ENCODE data around the gene ADCY1.

ADCY1 gene

GRCh38 chr7:45592230-45592991 lies 18.2 kb downstream of the ADCY1 start:
- no peak for DNase-seq (ENCODE audit: low read depth in 1 of 2, low spot score in 1 of 2)

DNA sequence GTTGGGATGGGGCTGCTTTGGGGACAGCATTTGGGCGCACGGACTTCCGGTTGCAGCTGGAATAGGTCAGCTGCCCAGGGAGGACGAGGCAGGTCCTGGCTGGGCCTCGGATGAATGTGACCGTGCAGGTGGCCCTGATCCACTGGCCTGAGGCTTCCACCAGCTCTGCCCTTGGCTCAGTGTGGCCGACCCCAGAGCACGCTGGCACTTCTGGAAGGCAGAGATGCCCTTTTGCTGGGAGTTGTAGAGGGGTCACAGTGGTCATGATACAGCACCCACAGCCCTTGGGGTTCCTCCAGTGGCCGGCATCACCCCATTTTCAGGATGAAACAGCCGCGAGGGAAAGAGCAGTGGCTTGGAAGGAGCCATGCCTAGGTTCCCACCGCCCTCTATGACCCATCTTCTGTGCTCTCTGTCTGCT lies 19.0 kb downstream of the ADCY1 start:
- DNase-seq (ENCODE audit: low read depth in 1 of 2, low spot score in 1 of 2), result no peak

DNA sequence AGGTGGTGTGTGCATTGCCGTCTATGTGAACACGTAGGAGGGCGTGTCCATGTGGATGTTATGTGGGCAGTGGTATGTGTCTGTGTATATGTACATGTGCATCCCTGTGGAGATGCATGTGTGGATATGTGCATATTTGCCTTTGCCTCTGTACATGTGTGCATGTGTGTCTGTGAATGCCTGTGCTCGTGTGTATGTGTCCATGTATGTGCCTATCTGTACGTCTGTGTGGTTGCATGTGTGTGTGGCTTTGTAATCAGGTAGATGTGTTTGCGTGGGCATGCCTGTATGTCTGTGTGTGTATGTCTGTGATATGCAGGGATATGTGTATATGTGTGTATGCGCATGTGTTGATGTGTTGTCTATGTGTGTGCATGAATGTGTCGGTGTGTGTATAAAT lies 19.7 kb downstream of the ADCY1 start:
- no peak for DNase-seq (ENCODE audit: low read depth in 1 of 2, low spot score in 1 of 2)

DNA sequence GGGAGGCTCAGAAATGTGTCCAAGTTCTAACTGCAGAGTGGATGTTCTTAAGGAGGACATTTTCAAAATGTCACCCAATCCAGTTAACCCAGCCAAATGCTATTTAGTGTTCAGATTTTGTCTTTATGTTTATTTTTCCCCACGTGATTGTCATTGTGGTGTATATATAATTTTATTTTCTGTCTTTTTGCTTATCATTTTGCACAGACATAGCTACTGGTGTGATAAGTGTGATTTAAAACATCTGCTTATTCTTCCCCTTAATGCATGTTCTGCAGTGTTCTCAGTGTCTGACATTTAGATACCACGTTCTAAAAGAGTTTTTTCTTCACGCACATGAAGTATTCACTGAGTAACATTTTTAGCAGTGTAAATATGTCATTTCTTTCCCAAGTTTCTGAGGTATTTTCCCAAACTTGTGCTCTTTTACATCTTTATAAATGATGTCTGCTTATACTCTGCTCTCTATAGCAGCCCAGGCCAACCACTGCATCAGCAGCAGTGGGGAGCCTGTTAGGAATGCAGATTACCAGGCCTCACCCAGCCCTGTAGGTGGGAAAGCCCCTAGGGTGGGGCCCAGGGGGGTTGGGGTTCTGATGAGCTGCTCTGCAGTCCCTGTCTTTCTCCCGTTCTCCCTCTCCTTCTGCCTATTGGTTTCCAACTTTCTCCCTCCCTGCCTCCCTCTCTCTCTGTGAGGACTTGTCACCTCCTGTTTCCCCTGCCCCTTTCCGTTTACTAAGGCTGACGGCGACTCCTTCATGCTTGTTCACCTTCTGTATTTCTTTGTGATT lies 20.8 kb downstream of the ADCY1 start:
- no peak for DNase-seq (ENCODE audit: low read depth in 1 of 2, low spot score in 1 of 2)

DNA sequence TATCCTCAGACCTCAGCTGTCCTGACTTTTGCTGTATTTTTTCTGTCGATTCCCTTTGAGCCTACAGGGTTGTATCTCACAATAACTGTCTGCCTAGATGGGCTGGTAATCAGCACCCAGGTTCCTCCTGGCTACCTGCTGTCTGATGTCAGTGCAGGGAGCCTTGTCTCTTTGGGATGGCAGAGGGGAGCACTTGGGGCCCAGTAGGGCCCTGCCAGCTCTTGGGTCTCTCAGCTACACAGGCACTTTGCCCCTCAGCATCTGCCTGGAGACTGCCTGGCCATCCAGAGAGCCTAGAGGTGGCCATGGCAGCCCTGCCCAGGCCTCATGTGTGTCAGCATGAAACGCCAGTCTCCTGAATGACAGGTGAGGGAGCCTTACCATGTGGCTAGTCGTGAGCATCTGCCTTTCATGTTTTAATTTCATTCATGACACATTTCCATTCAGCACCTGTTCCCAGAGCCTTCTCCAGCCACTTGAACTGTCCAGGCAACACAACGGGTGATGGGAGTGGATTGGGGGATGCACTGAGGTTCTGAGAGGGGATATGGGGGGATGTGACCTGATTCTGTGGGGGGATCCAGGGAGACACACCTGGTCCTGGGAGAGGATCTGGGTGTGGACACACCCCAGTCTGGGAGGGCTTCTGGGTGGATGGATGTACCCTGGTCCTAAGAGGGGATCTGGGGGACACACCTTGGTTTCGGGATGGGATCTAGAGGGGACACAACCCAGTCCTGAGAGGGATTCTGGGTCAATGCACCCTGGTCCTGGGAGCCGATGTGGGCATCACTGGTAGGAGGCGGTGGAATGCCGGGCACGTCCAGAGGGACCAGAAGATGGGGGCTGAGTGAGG lies 21.9 kb downstream of the ADCY1 start:
- no peak for DNase-seq (ENCODE audit: low read depth in 1 of 2, low spot score in 1 of 2)

GRCh38 chr7:45596665-45597095 lies 22.5 kb downstream of the ADCY1 start:
- no peak for DNase-seq (ENCODE audit: low read depth in 1 of 2, low spot score in 1 of 2)

DNA sequence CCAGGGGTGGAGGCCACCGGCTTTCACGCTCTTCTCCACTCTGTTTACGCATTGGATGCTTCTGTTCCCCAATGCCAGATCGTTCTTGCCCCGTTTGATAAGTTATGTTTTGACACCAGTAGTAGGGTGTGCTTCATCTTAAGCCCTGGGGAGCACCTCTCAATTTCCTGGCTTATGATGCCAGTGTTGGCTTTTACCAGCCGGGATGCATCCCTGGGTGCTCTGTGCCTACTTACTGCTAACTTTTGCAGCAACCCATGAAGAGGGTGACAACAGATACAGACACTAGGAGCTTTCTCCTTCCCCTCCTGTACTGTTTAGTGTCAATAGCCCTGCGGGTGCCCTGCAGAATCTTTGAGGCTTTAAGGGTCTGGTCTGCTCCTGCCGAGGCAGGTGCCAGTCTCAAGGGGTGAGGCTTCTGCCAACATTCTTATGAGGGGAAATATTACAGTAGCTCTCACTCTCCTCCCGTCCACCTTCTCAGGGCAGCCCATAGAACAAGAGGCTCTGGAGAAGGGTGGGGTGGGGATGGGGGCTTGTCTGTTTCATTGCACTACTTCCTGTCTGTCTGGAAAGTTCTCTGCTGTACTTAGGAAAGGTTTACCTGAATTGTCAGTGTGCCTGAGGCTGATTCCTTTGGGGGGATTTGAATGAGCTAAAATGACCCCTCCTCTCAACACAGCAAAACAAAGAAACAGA lies 23.3 kb downstream of the ADCY1 start:
- no peak for DNase-seq (ENCODE audit: low read depth in 1 of 2, low spot score in 1 of 2)

- no peak for DNase-seq (ENCODE audit: low read depth in 1 of 2, low spot score in 1 of 2)
Measured at GRCh38 chr7:45598886-45599520, 24.8 kb downstream of the ADCY1 start.

DNA sequence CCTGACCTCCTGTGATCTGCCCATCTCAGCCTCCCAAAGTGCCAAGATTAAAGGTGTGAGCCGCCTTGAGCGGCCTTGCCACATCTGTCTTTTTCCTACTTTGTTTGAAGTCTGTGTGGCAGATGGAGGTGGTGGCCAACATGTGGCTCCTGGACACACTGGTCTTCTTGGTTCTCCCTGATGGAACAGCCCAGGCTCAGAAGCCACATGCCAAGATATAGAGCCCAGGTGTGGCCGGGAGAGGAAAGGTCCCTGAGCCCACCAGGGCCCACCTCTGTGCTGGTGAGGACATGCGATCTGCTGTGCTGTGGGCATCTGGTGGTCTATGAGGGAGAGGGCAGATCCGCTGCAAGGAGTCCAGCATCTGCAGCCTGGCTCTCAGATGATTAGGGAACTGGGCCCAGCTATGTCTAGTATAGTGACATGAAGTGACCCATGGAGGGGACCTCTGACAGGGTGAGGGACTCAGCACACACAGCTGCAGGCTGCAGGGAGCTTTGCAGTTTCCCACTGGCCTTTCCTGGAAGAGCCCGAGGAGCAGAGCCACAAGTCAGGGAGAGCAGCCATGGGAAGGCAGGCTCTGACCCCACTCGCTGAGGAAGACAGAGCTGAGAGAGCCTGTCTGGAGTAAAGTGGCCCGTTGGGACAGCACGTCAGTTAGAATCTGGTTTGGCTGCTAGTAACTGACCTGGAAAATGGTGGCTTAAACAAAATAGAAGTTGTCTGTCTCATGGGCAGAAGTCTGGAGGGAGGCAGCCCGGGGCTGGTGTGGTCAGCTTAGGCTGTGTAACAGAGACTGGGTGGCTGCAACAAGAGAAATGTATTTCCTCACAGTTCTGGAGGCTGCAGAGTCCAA lies 25.9 kb downstream of the ADCY1 start:
- no peak for DNase-seq (ENCODE audit: low read depth in 1 of 2, low spot score in 1 of 2)

DNA sequence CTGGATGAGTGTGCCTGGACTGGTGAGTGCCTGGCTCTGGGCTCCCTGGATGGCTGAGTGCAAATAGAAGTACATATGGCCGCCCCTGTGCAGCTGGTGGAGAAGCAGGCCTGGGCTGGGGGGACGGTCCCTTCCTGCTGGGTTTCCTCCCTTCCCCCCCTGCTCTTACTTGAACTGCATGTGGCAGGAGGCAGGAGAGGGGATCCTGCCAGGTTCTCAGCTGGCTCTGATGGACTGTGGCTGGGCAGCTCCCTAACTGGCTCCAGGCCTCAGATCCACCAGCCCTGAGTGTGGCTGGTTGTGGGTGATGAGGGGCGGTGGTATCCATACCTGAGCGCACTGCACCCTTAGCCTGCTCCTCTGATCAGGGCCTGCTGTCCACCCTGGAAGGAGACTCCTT lies 26.9 kb downstream of the ADCY1 start:
- DNase-seq (ENCODE audit: low read depth in 1 of 2, low spot score in 1 of 2), result no peak

- DNase-seq (ENCODE audit: low read depth in 1 of 2, low spot score in 1 of 2), result no peak
Measured at GRCh38 chr7:45601816-45602540, 27.8 kb downstream of the ADCY1 start.

GRCh38 chr7:45606050-45606449 lies 31.9 kb downstream of the ADCY1 start:
- no peak for DNase-seq (ENCODE audit: low read depth in 1 of 2, low spot score in 1 of 2)

GRCh38 chr7:45606931-45607330 lies 32.8 kb downstream of the ADCY1 start:
- no peak for DNase-seq (ENCODE audit: low read depth in 1 of 2, low spot score in 1 of 2)

DNA sequence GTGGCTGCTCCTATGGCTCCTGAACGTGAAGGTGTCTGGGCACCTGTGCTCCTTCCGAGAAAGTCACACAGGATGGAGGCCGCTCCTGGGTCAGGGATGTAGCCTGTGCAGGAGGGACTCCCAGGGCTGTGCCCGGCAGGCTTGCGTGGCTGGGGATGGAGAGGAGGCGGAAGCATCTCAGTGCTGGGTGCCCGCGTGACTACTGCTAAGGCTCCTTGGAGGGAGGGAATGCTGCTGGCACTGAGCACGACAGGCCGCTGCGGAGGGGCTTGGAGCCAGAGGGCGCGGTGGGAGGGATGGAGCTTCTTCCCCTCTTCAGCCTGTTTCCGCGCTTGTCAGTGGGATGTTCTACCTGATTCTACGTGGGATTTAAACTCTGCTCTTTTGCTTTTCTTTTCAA lies 35.0 kb downstream of the ADCY1 start:
- no peak for DNase-seq (ENCODE audit: low read depth in 1 of 2, low spot score in 1 of 2)

- DNase-seq (ENCODE audit: low read depth in 1 of 2, low spot score in 1 of 2), result no peak
Measured at GRCh38 chr7:45610019-45610418, 35.9 kb downstream of the ADCY1 start.

GRCh38 chr7:45610660-45611299 lies 36.6 kb downstream of the ADCY1 start:
- DNase-seq (ENCODE audit: low read depth in 1 of 2, low spot score in 1 of 2), result no peak

GRCh38 chr7:45617166-45617565 lies 43.0 kb downstream of the ADCY1 start:
- no peak for DNase-seq (ENCODE audit: low read depth in 1 of 2, low spot score in 1 of 2)

DNA sequence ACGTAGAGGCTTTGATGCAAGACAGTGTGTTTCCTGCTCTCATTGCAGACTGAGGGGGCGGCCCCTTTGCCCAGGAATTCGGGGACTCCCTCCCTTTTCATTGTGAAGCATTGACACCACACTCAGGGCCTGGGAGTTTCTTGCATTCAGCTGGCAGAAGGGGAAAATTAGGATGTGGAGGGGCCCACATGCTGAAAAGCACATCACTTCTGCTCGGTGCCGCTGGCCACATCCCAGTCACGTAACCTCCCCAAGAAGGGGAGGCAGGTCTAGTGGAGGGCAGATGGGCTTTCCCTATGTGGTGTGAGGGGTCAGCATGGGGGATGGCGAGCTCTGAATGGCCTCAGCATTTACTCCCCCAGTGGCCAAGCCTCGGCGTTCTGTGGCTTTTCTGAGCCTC lies 47.9 kb downstream of the ADCY1 start:
- no peak for DNase-seq (ENCODE audit: low read depth in 1 of 2, low spot score in 1 of 2)
